GM19438 (cell line): Measurements from ENCODE around the gene CELSR1.

Experiments
- ATAC-seq: cut with Tn5 transposase; IDR thresholded peaks from one replicate; pipeline ENCODE4 v1.9.1; 2021; ENCODE audit warnings: low read depth; ENCODE audit not compliant: unreplicated experiment

CELSR1 gene, protein sequence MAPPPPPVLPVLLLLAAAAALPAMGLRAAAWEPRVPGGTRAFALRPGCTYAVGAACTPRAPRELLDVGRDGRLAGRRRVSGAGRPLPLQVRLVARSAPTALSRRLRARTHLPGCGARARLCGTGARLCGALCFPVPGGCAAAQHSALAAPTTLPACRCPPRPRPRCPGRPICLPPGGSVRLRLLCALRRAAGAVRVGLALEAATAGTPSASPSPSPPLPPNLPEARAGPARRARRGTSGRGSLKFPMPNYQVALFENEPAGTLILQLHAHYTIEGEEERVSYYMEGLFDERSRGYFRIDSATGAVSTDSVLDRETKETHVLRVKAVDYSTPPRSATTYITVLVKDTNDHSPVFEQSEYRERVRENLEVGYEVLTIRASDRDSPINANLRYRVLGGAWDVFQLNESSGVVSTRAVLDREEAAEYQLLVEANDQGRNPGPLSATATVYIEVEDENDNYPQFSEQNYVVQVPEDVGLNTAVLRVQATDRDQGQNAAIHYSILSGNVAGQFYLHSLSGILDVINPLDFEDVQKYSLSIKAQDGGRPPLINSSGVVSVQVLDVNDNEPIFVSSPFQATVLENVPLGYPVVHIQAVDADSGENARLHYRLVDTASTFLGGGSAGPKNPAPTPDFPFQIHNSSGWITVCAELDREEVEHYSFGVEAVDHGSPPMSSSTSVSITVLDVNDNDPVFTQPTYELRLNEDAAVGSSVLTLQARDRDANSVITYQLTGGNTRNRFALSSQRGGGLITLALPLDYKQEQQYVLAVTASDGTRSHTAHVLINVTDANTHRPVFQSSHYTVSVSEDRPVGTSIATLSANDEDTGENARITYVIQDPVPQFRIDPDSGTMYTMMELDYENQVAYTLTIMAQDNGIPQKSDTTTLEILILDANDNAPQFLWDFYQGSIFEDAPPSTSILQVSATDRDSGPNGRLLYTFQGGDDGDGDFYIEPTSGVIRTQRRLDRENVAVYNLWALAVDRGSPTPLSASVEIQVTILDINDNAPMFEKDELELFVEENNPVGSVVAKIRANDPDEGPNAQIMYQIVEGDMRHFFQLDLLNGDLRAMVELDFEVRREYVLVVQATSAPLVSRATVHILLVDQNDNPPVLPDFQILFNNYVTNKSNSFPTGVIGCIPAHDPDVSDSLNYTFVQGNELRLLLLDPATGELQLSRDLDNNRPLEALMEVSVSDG (N-terminal part only)

GRCh38 chr22:46537225-46537945, at the start of gene CELSR1:
Gene CELSR1 (minus strand): TSS chr22:46537620. CDS start chr22:46537170, 450 bp downstream.
- no peak for ATAC-seq

GRCh38 chr22:46587061-46587460, 49.6 kb upstream of the CELSR1 start:
- peak; percentile 31 for ATAC-seq

- no peak for ATAC-seq
These were observed 49.2 kb upstream of the CELSR1 start for GRCh38 chr22:46586531-46587011.

- no peak for ATAC-seq
These were observed 48.7 kb upstream of the CELSR1 start for GRCh38 chr22:46586123-46586519.

DNA sequence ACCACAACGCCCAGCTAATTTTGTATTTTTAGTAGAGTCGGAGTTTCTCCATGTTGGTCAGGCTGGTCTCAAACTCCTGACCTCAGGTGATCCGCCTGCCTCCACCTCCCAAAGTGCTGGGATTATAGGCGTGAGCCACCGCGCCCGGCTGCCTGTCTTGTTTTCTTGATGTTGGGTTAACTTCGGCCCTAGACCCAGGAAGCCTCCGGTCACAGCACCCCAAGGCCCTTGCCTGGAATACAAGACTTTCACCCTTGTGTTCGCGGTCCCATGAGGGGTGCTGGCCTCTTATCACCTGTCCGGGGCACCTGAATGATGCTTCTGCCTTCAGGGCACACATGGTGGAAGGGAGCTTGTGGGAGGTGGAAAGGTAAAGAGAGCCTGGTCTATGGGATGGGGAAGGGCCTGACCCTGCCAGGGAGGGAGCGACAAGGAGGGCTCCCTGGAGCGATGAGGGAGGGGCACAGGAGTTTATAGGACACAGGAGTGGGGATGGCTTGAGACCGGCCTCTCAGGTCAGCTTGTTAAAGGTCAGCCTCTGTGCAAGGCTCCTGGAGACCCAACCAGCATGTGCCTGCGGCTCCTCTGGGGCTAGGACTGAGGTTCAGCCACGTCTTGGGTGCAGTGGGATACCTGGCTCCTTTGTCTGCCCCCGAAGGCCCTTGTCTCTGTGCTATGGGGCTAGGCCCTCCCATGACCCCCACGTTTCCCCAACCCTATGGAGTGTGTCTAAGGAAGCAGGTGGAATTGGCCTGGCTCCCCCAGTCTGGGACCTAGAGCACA, 48.1 kb upstream of the CELSR1 start:
- no peak for ATAC-seq

GRCh38 chr22:46584081-46584921, 46.9 kb upstream of the CELSR1 start:
- no peak for ATAC-seq

DNA sequence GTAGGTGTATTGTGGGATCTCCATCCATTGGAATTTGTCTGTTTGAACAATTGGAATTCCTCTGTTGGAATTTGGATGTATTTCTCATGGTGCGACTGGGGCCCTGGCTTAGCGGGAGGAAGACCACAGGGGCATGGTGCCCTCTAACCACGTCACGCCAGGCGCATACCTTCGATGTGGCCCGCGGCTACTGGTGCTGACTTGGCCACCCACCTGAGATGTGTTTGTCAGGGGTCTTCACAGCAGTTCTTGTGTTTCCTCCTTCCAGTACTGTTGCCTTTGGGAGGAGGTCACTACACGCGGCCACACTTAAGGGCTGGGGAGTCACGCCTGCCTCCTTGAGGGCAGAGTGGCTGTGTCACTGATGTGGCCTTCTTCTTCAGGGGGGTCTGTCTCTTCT, 46.2 kb upstream of the CELSR1 start:
- ATAC-seq: no peak

GRCh38 chr22:46582281-46582933, 45.0 kb upstream of the CELSR1 start:
- no peak for ATAC-seq

GRCh38 chr22:46581538-46582244, 44.3 kb upstream of the CELSR1 start:
- no peak for ATAC-seq

DNA sequence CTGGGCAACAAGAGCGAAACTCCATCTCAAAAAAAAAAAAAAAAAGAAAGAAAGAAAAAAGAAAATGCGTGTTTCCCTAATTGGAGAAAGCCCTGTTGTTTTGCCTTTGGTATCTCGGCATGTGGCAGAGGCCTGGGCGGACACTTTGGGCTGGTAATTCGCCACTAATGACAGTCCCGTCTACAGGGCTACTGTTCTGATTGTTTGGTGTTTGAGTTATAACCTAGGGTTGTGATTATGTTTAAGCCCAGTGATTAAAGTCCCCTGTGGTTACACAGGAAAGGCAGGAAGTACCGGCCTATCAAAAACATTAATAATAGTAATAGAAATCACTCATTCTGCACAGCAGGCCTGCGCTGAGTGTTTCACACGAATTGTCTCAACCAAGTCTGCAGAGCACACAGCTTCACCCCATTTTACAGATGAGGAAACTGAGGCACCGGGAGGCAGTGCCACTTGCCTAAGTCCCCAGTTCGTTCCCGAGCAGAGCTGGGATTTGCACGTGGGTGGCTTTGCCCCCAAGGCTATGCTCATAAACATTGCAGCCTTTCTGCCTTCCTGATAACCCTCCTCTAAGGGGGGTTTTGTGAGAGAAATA, 43.6 kb upstream of the CELSR1 start:
- ATAC-seq: no peak

DNA sequence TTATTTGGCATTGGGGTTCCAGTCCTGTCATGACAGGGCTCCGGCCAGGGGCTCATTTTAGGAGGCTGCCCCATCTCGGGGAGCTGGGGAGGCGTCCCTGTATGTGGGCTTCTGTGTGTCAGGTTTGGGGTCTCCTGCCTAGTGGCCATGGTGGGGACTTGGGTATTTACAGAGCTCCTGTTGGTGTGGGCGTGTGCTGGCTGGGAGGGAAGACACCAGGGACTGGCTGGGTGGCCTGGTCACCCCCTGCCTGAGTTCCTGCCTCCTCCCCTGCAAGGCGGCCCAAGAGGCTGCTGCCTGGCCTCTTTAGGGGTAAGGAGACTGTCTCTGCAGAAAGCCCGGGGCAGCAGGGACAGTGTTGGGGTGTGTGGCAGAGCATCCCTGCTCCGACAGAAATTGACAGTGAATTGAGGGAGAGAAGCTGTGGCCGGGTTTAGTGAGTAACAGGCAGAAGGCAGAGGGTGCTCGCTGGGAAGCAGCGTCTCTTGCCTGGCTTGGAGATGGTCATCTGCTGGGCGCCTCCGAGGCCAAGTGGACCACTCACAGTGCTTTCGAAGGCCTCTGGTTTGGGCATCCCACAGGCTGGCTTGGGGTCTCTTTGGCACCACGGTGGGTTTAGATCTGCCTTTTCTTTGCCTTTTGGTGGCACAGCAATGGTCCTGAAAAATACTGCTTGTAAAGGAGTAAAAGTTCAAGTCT, 42.5 kb upstream of the CELSR1 start:
- no peak for ATAC-seq

- ATAC-seq: no peak
These were observed 41.6 kb upstream of the CELSR1 start for GRCh38 chr22:46578824-46579561.

- no peak for ATAC-seq
These were observed 40.9 kb upstream of the CELSR1 start for GRCh38 chr22:46578251-46578823.

DNA sequence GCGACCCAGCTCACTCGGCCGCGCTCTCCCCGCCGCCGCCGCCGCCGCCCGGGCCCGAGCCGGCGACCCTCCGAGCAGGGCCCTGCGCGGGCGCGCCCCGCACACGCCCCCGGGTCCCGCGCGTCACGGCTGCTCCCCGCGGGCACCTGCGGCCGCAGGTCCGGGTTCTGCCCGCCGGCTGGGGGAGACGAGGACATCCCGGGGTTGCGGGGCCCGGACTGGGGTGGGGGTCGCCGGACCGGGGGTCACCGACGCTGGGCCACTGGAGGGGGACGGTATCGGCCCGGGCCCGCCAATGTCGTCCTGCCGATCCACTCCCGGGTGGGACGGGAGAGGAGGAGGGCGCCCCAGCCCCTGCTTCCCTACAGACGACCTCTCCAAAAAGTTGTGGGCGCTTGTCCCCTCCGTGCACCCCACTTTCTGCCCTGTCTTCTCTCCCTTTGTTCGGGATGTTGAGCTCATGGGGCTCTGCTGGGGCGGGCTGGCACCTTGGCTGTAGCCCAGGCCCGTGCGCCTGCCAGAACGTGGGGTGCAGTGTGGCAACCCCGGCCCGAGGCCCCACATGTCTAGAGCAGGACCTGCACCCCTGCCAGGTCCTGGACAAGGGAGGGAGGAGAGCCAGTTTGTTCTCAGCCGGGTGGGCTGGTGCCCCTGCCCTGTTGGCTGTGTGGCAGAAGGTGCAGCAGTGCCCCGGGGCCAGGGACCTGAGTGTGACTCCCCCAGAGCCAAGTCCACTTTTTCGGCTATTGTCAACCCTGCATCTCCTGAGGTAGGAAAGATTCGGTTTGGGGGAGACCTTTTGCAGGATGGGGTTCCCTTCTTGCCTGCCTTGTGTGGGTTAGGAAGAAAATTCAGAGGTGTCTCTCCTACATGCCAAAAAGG, 40.2 kb upstream of the CELSR1 start:
- no peak for ATAC-seq
